22Rv1 (cell line): Measurements from ENCODE around the gene DISC1.

Experiments used
- H3K27ac ChIP-seq: fragments of 450-650 bp; 2 replicates; pipeline ENCODE4 v1.5.1; 2017
- ZFX ChIP-seq: fragments of 450-650 bp; IDR thresholded peaks from 2 replicates; pipeline ENCODE4 v1.6.1; 2017; ENCODE audit warnings: antibody characterized with exemption, borderline replicate concordance
- TF ChIP-seq, protein P1 (sequence below): fragments of 450-650 bp; IDR thresholded peaks from 2 replicates; pipeline ENCODE4 v1.5.1; 2017; ENCODE audit warnings: mild to moderate bottlenecking

The DISC1 gene

GRCh38 chr1:232090816-232091215, 464.2 kb downstream of the DISC1 start:
- TF ChIP-seq, protein P1, sequence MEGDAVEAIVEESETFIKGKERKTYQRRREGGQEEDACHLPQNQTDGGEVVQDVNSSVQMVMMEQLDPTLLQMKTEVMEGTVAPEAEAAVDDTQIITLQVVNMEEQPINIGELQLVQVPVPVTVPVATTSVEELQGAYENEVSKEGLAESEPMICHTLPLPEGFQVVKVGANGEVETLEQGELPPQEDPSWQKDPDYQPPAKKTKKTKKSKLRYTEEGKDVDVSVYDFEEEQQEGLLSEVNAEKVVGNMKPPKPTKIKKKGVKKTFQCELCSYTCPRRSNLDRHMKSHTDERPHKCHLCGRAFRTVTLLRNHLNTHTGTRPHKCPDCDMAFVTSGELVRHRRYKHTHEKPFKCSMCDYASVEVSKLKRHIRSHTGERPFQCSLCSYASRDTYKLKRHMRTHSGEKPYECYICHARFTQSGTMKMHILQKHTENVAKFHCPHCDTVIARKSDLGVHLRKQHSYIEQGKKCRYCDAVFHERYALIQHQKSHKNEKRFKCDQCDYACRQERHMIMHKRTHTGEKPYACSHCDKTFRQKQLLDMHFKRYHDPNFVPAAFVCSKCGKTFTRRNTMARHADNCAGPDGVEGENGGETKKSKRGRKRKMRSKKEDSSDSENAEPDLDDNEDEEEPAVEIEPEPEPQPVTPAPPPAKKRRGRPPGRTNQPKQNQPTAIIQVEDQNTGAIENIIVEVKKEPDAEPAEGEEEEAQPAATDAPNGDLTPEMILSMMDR, result no peak
- TF ChIP-seq ZFX, result no peak
- H3K27ac ChIP-seq, result no peak overlapping the region
